Activated CD4-positive, alpha-beta T cell treated with anti-CD3 and anti-CD28 coated beads, Interleukin-2, amount 50 U/mL, for 24 hours (primary cell): ENCODE results near the gene SPDYE16.
"Not testable (repeated sequence)": the region's sequence is repeated elsewhere in the genome, so short reads cannot be mapped to it uniquely, and the experiment has no call there.

Experiments
- DNase-seq, 2 donors: peaks; one replicate each; pipeline ENCODE4 v3.0.0-alpha.2; 2020; ENCODE audit warnings: low read depth in 1 of 2, low spot score in 1 of 2

The SPDYE16 gene

DNA sequence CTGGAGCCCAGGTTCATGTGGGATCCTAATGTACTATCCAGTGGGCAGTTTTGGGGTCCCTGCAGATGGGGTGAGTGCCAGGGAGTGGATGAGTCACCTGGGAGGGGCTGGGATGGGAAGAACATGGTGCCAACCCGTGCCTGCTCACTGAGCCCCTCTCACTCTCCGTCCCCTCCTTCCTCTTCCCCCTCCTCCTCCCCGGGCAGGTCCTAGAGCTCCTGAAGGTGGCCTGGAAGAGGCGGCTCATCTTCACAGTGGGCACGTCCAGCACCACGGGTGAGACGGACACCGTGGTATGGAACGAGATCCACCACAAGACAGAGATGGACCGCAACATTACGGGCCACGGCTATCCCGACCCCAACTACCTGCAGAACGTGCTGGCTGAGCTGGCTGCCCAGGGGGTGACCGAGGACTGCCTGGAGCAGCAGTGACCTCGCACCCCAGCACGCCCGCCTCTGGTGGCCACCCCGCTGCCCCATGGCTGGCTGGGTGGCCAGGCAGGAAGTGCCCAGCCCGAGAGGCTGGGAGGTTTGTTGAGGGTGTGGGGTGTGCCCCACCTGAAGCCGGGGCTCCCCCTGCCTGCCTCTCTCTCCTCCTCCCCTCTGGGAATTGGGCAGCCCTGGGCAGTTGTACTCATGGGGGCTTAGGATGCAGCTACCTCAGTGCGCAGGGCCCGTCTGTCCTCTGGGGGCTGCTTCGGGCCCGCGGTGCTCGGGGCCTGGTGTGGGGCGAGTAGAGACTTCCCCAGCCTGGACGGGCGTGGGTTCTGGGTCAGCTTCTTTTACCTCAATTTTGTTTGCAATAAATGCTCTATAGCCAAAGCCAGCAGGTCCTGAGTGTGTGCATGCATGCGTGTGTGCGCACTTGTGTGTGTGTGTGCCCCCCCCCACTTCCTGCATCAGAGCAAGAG, 37.7 kb downstream of the SPDYE16 start:
- no peak for DNase-seq

DNA sequence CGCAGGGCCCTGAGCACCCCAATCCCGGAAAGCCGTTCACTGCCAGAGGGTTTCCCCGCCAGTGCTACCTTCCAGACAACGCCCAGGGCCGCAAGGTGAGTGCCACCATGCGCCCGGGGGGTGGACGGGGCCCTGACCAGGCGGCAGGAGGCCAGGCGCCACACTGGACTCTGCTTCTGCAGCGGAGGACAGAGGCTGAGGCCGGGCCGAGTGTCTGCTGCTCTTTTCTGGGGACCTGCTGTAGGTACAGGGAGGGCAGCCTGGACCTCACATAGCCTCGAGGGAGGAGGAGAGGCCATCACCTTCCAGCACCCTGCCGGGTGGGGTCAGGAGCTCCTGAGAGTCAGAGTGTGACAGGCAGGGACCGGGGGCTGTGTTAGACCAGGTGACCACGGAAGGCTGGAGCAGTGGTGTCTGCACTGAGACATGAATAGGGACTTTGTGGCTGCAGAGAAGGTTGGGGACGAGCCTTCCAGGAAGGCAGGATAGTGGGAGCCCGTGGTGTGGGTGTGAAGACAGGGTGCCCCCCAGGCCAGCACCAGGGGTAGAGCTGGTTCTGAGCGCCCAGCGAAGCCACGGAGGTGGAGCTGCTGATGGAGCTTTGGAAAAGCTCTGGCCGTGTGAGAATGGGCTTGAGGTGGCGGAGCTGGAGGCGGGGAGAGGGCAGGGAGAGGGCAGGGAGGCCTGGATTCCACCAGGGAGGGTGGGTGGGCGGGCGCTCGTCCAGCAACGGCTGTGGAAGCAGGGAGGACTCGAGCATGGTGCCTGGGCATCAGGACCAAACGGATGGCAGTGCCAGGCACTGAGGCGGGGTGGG, 38.5 kb downstream of the SPDYE16 start:
- not testable (repeated sequence) for DNase-seq

DNA sequence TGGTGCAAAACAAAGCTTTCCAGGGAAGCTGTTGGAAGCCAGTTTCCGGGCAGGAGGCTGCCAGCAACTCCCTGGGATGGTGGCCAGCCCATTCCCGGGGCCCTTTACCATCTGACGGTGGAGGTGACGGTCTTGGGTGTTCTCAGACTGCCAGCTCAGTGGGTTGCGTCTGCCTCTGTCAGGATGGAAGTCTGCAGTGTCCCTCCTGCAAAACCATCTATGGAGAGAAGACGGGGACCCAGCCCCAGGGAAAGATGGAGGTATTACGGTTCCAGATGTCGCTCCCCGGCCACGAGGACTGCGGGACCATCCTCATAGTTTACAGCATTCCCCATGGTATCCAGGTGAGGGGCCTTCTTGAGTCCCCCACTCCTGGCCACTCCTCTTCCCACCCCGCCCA, 39.9 kb downstream of the SPDYE16 start:
- DNase-seq: not testable (repeated sequence)

DNA sequence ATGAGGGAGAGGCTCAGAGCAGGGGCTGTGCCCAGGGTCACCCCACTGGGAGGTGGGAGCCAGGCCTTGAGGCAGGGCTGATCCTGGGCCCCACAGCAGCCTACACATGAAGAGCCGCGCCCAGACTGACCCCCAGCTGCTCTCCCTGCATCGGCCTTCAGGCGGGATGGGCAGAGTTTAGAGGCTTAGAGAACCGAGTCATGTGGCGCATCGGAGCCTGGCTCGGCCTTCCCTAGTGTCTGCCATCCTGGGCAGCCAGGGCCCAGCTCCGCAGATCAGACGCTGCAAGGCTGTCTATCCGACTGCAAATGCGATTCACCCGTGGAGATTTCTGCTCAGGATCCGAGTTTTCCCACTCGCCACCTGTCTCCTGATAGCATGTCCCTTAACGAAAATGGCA, 40.3 kb downstream of the SPDYE16 start:
- DNase-seq: not testable (repeated sequence)

DNA sequence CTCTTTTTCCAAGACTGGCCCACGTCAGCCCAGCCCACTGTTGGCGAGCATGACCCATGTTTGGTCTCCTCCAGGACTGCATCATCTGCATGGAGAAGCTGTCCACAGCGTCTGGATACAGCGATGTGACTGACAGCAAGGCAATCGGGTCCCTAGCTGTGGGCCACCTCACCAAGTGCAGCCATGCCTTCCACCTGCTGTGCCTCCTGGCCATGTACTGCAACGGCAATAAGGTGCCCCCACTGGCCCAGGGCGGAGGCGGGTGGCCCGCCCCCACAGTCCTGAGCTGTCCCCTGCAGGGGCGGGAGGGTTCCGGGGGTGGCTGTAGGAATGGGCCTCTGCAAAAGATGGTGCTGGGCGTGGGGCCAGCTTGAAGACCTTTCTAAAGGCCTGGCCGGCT, 40.9 kb downstream of the SPDYE16 start:
- DNase-seq: not testable (repeated sequence)

DNA sequence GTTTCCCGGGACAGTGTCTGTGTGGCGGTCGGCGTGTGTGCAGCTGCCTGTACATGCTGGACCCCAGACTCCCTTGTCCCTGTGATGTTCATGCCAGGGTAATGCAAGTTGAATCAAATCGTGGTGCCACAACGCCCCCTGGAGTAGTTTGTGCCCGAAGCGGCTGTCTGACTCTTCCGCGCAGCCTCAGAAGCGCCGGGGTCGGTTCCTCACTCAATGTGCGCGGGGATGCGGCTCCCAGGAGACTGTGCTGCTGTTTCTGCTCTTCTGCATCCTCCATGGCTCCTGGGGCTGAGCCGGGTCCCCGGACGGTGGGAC, 43.2 kb downstream of the SPDYE16 start:
- not testable (repeated sequence) for DNase-seq

DNA sequence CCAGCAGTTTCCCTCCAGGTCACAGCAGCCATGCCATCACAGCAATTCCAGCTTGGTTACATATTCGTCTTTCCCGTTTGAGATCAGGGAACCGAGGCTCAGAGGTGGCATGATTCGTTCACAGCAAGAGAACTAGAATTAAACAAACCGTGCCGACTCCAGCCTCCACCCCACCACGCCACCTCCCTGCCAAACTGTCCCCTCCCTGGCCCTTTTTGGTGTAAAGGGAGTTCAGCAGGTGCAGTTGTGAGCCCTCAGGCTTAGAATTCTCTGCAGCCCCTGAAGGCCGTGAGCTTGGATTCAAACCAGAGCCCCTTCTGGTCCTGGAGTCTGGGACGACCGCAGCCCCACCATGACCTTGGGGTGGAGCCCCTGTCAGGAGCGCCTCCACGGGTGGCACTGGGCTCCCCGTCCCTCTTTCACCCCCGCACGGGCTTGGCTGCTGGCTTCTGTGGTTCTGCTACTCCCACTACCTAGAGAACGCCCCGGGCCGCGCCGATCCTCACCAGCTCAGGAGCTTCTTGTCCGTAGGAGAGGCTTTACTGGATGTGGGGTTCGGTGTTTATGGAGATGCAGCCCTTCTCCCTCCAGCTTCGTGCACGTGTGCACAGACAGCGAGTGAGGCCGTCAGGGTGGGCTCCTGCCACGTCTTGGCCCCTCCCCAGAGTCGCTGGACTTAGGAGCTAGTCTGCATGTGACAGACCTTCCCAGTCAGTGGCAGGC, 43.7 kb downstream of the SPDYE16 start:
- not testable (repeated sequence) for DNase-seq

DNA sequence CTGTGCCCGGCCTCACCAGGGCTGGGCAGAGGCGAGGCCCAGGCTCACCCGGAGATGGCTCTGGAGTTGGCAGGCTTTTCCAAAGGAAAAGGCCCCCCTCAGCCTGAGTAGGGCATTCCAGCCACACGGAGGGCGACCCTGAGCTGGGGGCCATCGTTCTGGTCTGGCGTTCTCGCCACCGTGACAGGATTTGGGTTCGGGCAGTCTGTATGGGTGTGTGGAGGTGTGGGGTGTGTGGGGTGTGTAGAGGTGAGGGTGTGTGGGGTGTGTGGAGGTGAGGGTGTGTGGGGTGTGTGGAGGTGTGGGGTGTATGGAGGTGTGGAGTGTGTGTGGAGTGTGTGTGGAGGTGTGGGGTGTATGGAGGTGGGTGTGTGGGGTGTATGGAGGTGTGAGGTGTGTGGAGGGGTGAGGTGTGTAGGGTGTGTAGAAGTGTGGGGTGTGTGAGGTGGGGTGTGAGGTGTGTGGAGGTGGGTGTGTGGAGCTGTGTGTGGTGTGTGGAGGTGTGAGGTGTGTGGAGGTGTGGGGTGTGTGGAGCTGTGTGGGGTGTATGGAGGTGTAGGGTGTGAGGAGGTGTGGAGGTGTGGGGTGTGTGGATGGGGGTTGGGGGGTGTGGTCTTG, 44.4 kb downstream of the SPDYE16 start:
- DNase-seq: not testable (repeated sequence)

DNA sequence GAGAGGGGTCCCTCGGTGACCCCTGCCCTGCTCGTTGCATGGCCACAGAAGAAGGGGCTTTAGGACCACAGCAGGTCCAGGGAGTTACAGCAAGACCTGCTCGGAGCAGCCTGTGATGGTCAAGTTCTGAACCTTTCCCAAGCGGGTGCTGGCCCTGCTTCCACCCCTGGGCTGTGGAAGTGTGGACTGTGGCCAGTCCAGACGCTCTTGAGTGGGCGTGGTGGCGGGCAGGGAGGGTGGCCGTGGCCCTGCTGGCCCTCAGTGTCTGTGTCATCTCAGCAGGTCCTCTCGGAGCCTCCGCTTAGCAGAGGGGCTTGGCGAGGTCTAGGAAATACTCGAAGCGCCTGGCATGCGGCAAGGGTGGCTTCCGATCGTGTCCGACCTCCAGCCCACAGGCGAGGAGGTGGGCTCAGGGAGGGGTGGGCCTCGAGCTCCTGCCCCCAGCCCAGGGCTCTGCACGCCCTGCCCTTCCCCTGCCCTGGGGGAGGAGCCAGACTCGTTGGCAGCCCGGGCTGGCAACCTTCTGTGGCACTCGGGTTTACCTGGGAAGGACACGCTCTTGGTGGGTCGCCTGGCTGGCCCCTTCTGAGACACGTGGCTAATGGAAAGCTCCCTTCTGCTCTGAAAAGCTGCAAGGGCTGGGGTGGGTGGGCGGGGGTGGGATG, 45.0 kb downstream of the SPDYE16 start:
- DNase-seq: not testable (repeated sequence)

DNA sequence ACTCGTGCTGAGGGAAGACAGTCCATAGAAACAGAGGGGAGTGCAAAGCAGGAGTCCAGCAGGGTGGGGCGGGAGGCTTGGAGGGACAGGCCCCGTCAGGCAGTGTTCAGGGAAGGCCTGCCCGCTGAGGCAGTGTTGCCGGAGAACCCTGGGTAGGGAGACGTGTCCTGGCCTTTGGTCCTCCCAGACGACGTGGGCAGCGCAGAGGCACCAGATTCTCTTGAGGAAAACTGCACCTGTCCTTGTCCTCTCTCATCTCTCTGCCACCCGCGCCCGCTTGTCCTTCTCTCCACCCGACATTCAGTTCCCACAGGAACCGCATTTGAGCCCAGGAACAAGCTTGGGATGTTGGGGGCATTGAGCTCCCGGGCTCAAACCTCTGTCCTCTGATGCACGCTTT, 47.4 kb downstream of the SPDYE16 start:
- DNase-seq: not testable (repeated sequence)

DNA sequence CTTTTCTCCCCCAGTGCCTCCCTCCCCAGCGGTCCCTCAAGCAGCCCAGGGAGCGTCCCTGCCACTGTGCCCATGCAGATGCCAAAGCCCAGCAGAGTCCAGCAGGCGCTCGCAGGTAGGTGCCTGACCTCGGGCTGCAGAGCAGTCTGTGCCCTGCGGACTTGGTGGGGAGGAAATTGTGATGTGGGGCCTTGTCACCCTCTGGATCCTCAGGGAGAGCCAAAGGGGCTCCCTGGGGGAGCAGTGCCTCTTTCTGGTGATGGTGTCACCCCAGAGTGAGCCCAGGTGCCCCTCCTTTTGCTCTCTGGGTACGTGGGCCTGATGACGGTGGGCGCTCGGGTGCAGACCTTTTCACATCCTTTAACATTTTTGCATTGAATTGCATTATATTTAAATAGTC, 51.0 kb downstream of the SPDYE16 start:
- not testable (repeated sequence) for DNase-seq

DNA sequence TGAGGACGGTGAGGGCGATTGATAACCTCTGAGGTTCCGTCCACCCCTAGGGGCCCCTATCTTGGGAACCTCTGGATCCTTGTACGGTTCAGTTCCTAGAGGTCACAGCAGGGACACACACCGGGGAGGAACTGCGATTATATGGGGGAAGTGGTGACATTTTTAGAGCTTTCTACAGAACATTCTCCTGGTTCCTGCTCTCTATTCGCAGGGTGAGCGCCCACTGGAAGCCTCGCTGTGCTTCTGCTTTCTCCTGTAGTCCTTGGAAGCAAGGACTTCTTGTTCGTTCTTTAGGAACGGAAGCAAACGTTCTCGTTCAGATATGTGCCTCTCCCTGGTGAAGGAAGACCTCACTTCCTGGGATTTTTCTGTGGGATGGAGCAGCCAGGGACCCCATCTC, 55.1 kb downstream of the SPDYE16 start:
- not testable (repeated sequence) for DNase-seq

DNA sequence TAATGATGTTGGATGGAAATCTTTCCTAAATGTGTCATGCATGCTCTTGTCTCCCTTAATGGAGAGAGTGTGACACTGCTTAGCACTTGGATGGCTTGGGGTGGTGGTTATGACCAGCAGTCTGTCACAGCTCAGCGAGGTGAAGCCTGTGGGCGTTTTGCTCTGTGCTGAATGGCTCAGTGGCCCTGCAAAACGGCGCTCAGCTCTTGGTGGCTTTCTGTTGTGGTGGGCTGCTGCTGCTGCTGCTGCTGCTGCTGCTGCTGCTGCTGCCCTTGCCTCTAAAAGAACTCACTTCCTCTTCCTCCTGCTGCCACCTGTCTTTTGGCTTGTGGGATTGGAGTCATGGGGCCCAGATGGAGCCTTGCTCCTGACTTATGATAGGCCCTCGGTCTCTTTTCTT, 56.5 kb downstream of the SPDYE16 start:
- DNase-seq: not testable (repeated sequence)

DNA sequence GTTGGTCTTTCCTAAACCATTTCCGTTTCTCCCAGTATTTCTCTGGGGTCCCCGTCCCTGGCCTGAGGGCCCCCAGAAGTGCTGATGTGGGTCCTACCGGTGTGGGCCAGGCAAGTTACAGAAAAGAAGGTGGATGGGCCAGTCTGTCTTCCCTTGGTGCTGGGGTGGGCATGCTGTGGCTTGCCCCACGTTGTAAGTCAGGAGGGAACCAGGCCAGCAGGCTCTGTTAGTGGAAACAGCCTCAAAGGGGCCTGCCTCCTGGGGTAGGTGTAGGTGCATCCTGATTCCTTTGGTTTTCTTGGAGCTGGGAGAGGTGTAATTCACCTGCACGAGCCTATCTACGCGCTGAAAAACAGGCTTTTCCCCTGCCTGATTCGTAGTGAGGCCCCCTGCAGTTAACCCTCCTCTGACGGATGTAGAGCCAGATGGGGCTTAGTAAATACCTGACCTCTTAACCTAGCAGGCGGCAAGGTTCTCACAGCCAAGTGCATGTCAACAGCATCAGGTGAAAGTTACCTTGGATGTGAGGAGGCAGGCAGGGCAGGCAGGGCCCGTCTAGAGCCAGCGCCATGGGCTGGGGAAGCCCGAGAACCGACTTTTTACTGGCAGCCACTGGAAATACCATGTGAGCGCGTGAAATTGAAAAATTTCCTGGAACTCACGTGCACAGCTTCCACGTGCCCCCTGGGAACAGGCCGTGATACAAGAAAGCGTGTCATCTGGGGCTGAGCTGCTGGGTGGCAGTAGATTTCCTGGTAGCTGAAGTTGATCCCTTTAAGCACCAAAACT, 57.1 kb downstream of the SPDYE16 start:
- DNase-seq: not testable (repeated sequence)

DNA sequence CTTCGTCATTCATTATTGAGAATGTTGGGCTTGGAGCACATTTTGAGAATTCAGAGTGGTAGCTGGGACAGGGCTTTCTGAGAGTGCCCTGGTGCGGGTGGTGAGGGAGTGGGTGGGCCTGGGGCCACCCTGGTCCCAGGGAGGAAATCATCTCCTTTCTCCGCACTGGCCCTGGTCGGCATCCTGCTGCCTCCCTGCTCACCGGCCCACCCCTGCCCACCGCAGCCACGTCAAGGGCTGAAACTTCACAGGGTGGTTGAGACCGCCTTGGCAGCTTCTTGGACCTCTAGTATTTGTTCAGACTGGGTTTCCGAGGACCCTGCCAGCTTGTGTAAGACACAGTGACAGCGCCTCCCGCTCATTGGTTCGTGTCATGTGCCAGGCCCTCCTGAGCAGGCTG, 58.6 kb downstream of the SPDYE16 start:
- DNase-seq: not testable (repeated sequence)

DNA sequence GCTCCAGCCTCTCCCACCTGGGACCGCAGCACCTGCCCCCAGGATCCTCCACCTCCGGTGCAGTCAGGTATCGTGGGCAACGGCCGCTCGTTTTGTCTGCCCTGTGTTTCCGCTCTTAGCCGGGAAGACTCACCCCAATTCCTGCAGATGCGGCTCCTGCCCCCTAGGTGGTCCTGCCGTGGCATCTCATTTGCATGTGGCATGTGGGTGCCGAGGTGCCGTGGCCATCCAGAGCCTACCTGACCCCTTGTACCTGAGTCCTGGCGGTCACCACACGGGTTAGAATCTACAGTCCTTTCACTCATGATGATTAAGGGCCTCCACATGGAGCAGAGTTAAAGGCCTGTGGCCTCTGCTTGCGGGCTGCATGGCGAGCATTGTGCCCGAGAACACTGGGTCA, 60.0 kb downstream of the SPDYE16 start:
- not testable (repeated sequence) for DNase-seq

DNA sequence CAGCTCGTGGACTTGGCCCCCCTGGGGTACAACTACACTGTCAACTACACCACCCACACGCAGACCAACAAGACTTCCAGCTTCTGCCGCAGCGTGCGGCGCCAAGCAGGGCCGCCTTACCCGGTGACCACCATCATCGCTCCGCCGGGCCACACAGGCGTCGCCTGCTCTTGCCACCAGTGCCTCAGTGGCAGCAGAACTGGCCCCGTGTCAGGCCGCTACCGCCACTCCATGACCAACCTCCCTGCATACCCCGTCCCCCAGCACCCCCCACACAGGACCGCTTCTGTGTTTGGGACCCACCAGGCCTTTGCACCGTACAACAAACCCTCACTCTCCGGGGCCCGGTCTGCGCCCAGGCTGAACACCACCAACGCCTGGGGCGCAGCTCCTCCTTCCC, 60.4 kb downstream of the SPDYE16 start:
- DNase-seq: not testable (repeated sequence)
